Stimulated activated naive CD8-positive, alpha-beta T cell treated with anti-CD3 and anti-CD28 coated beads, Interleukin-15, amount 100 ng/mL, for 72 hours (primary cell): ENCODE data around the gene OPN1MW.
A peak's percentile ranks its signal among the peaks of the same experiment; 100 is the strongest.
"Not testable (repeated sequence)": the region's sequence is repeated elsewhere in the genome, so short reads cannot be mapped to it uniquely, and the experiment has no call there.

Experiments
- ATAC-seq: fragments of 150-1000 bp; cut with Tn5 transposase; 2 replicates; pipeline ENCODE4 v1.10.0; 2021; ENCODE audit warnings: mild to moderate bottlenecking, moderate library complexity
- DNase-seq, 2 donors: peaks; one replicate each; pipeline ENCODE4 v3.0.0; 2021 to 2022
- H3K27ac Mint-ChIP-seq, 2 donors: one replicate each; pipeline ENCODE4 v1.8.0; 2022; ENCODE audit warnings: mild to moderate bottlenecking in 2 of 2, mixed read lengths in 2 of 2, moderate library complexity in 2 of 2
- H3K27me3 Mint-ChIP-seq: one replicate; pipeline ENCODE4 v1.8.0; 2022; ENCODE audit warnings: mixed read lengths
- H3K4me1 Mint-ChIP-seq: one replicate; pipeline ENCODE4 v1.8.0; 2022; ENCODE audit warnings: mild to moderate bottlenecking, mixed read lengths
- H3K4me3 Mint-ChIP-seq, 2 donors: one replicate each; pipeline ENCODE4 v1.8.0; 2022; ENCODE audit warnings: mild to moderate bottlenecking in 2 of 2, mixed read lengths in 2 of 2, moderate library complexity in 1 of 2
- H3K9me3 Mint-ChIP-seq, 2 donors: one replicate each; pipeline ENCODE4 v1.8.0; 2022; ENCODE audit warnings: mixed read lengths in 2 of 2

Gene OPN1MW

GRCh38 chrX:154174356-154174755 is 8.0 kb upstream of the OPN1MW start:
- not testable (repeated sequence) for DNase-seq, H3K4me3 Mint-ChIP-seq, H3K27me3 Mint-ChIP-seq, H3K9me3 Mint-ChIP-seq, H3K4me1 Mint-ChIP-seq, H3K27ac Mint-ChIP-seq, ATAC-seq

GRCh38 chrX:154183794-154184193 is 1.4 kb downstream of the OPN1MW start:
- H3K4me3 Mint-ChIP-seq, DNase-seq, H3K27me3 Mint-ChIP-seq: not testable (repeated sequence)

GRCh38 chrX:154192846-154193245 is 10.4 kb downstream of the OPN1MW start:
- H3K27ac Mint-ChIP-seq, DNase-seq, ATAC-seq, H3K4me3 Mint-ChIP-seq, H3K27me3 Mint-ChIP-seq, H3K4me1 Mint-ChIP-seq, H3K9me3 Mint-ChIP-seq: not testable (repeated sequence)

More at GRCh38 chrX:154183794-154184193, 1.4 kb downstream of the OPN1MW start:
- ATAC-seq, H3K4me1 Mint-ChIP-seq, H3K9me3 Mint-ChIP-seq, H3K27ac Mint-ChIP-seq: not testable (repeated sequence)

- DNase-seq, H3K9me3 Mint-ChIP-seq, H3K27me3 Mint-ChIP-seq, ATAC-seq, H3K27ac Mint-ChIP-seq, H3K4me3 Mint-ChIP-seq, H3K4me1 Mint-ChIP-seq: not testable (repeated sequence)
Measured at GRCh38 chrX:154194316-154194715, 11.9 kb downstream of the OPN1MW start.

- not testable (repeated sequence) for H3K4me3 Mint-ChIP-seq, DNase-seq, ATAC-seq, H3K9me3 Mint-ChIP-seq, H3K27ac Mint-ChIP-seq, H3K27me3 Mint-ChIP-seq, H3K4me1 Mint-ChIP-seq
Measured at GRCh38 chrX:154196466-154196865, 14.1 kb downstream of the OPN1MW start.

GRCh38 chrX:154209670-154210418 is 27.4 kb downstream of the OPN1MW start:
- H3K4me3 Mint-ChIP-seq, result peak overlapping the region in 1 of 2 donors; percentile 41
- not testable (repeated sequence) for H3K27ac Mint-ChIP-seq, DNase-seq, H3K9me3 Mint-ChIP-seq, H3K4me1 Mint-ChIP-seq, H3K27me3 Mint-ChIP-seq
- peak; percentile 99 for ATAC-seq

GRCh38 chrX:154211057-154211456 is 28.7 kb downstream of the OPN1MW start:
- not testable (repeated sequence) for ATAC-seq, H3K4me1 Mint-ChIP-seq, H3K27ac Mint-ChIP-seq, H3K27me3 Mint-ChIP-seq, H3K9me3 Mint-ChIP-seq, DNase-seq, H3K4me3 Mint-ChIP-seq

GRCh38 chrX:154211499-154211898 is 29.1 kb downstream of the OPN1MW start:
- not testable (repeated sequence) for H3K4me1 Mint-ChIP-seq, DNase-seq, H3K4me3 Mint-ChIP-seq, H3K27me3 Mint-ChIP-seq, H3K9me3 Mint-ChIP-seq, ATAC-seq, H3K27ac Mint-ChIP-seq

- DNase-seq, H3K27me3 Mint-ChIP-seq, ATAC-seq, H3K9me3 Mint-ChIP-seq, H3K27ac Mint-ChIP-seq, H3K4me3 Mint-ChIP-seq, H3K4me1 Mint-ChIP-seq: not testable (repeated sequence)
Measured at GRCh38 chrX:154219456-154219855, 37.1 kb downstream of the OPN1MW start, which contains the start of gene OPN1MW2. Gene OPN1MW2, plus strand, starts transcription at chrX:154219756. Its CDS starts 60 bp downstream, at chrX:154219816.

GRCh38 chrX:154225292-154225691 is 42.9 kb downstream of the OPN1MW start:
- H3K9me3 Mint-ChIP-seq, DNase-seq, H3K4me3 Mint-ChIP-seq, H3K27me3 Mint-ChIP-seq, ATAC-seq, H3K4me1 Mint-ChIP-seq, H3K27ac Mint-ChIP-seq: not testable (repeated sequence)

- not testable (repeated sequence) for H3K9me3 Mint-ChIP-seq, H3K27ac Mint-ChIP-seq, H3K4me1 Mint-ChIP-seq, H3K27me3 Mint-ChIP-seq, DNase-seq, H3K4me3 Mint-ChIP-seq, ATAC-seq
Measured at GRCh38 chrX:154226706-154227105, 44.3 kb downstream of the OPN1MW start.

GRCh38 chrX:154231443-154231842 is 49.0 kb downstream of the OPN1MW start:
- H3K4me1 Mint-ChIP-seq, H3K4me3 Mint-ChIP-seq, ATAC-seq, DNase-seq, H3K27ac Mint-ChIP-seq, H3K27me3 Mint-ChIP-seq, H3K9me3 Mint-ChIP-seq: not testable (repeated sequence)

- H3K27me3 Mint-ChIP-seq, H3K4me3 Mint-ChIP-seq, DNase-seq, H3K27ac Mint-ChIP-seq, H3K4me1 Mint-ChIP-seq, ATAC-seq, H3K9me3 Mint-ChIP-seq: not testable (repeated sequence)
Measured at GRCh38 chrX:154233620-154234019, 51.2 kb downstream of the OPN1MW start.

GRCh38 chrX:154238939-154239559 is 56.7 kb downstream of the OPN1MW start:
- not testable (repeated sequence) for H3K4me3 Mint-ChIP-seq, H3K27ac Mint-ChIP-seq, H3K9me3 Mint-ChIP-seq, H3K27me3 Mint-ChIP-seq, DNase-seq, H3K4me1 Mint-ChIP-seq, ATAC-seq

GRCh38 chrX:154239982-154240503 is 57.6 kb downstream of the OPN1MW start:
- ATAC-seq, H3K27ac Mint-ChIP-seq, H3K27me3 Mint-ChIP-seq, H3K4me1 Mint-ChIP-seq, H3K9me3 Mint-ChIP-seq, H3K4me3 Mint-ChIP-seq, DNase-seq: not testable (repeated sequence)
